Mammary epithelial cell (primary cell): ENCODE data around the gene PPIA.

ENCODE experiments used
- CTCF ChIP-seq, 2 donors: IDR thresholded peaks in 1 of 2; conservative IDR thresholded peaks in 1 of 2; 2 replicates each; pipeline ENCODE4 v1.5.1; 2011 to 2012; ENCODE audit warnings: inconsistent platforms in 2 of 2, low read length in 2 of 2, mild to moderate bottlenecking in 2 of 2, control low read depth in 1 of 2, low read depth in 1 of 2; ENCODE audit not compliant: insufficient read depth in 1 of 2; ENCODE audit errors: extremely low read depth in 1 of 2
- EZH2 ChIP-seq: IDR thresholded peaks from 2 replicates; pipeline ENCODE4 v1.6.1; 2012; ENCODE audit warnings: low read length, inconsistent platforms, borderline replicate concordance

GRCh38 chr7:44772440-44772839 lies 24.0 kb upstream of the PPIA start:
- TF ChIP-seq EZH2: no peak
- no peak for TF ChIP-seq CTCF (conservative IDR thresholded peaks at IDR 0.05 in 1 of 2, IDR thresholded peaks at IDR 0.05 in 1 of 2; ENCODE audit: extremely low read depth in 1 of 2, insufficient read depth in 1 of 2, low read depth in 1 of 2, low read length in 2 of 2)
